ENCODE measurements around the gene CHCHD10.

Gene CHCHD10

DNA sequence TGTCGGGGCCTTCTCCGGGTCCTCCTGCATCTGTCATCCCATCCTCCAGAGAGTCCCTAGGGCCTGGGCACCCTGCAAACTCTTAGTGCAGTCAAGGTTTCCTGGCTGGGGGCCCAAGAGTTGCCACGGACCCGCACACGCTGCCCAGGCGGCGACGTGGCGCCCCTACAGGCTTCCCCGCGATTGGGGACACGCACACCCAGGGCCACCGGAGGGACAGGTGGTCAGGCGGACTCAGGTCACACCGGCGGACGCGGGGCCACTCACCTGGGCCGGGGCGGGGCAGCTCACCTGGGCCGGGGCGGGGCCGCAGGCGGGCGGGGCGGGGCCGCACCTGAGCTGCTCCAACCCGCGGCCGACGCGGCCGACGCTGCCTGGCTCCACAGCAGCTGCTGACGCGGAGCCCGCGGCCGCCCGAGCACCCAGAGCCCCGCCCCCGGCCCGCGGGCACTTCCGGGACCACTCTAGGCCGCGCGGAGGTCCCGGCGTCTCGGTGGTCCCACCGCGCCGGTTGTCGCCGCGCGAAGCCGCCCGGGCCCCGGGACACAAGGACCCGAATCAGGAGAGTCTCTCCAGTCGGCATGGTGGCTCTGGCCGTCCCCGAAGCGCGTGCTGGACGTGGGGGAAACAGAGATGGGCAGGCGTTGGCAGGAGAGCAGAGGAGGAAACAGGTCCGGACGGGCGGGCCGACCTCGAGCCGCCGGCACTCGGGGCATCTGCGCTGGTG, 16.9 kb downstream of the CHCHD10 start, which contains the start of gene ZNF70:
Gene ZNF70 (minus strand): TSS at position 399 of the 727 bp plus-strand sequence. CDS start 5,972 bp downstream, outside the sequence.
- H3K9me3 ChIP-seq (ENCODE audit: control extremely low read depth in 1 of 5, control insufficient read depth in 4 of 5, insufficient read depth in 2 of 5, low read depth in 1 of 5, low read length in 4 of 5), result no peaks in the 10 kb centered on the region
- H3K4me3 ChIP-seq (ENCODE audit: control insufficient read depth in 1 of 7, extremely low read depth in 1 of 7, insufficient read depth in 4 of 7, low read depth in 2 of 7, low read length in 6 of 7), result peak within 1 kb of the TSS; percentile 54 to 91 (median 81)
- H3K4me1 ChIP-seq (ENCODE audit: control extremely low read depth in 1 of 4, control insufficient read depth in 4 of 4, insufficient read depth in 4 of 4, low read length in 3 of 4), result peaks cover 3 to 48% (median 46%) of the 10 kb centered on the region in 4 experiments
- H3K36me3 ChIP-seq (ENCODE audit: control insufficient read depth in 4 of 4, insufficient read depth in 4 of 4, low read length in 3 of 4), result no peaks in the 10 kb centered on the region
- ChIA-PET CTCF (interaction anchor here (1.2 to 1.6 kb wide), 3 partner anchors 24 to 42 kb away, joined by 3 read pairs; partner anchors contain the start of gene SMARCB1), POLR2A (interaction anchor here (0.6 to 0.9 kb wide), 2 partner anchors 32 to 34 kb away, joined by 4 read pairs; no protein-coding TSS in a partner anchor)
- peak; percentile 88 to 92 (median 92) for DNase-seq
- peak within 1 kb of the TSS in 1 of 2 experiments; percentile 86 for H3K27ac ChIP-seq (ENCODE audit: insufficient read depth in 1 of 2, low read depth in 1 of 2, low read length in 2 of 2, poor library complexity in 1 of 2, severe bottlenecking in 2 of 2)
- WGBS (ENCODE audit: insufficient coverage), result 0% methylated on average over 57 of the region's 78 CpGs
- H3K27me3 ChIP-seq (replicated peaks in 2 of 5; ENCODE audit: control insufficient read depth in 4 of 5, insufficient read depth in 5 of 5, low read length in 4 of 5), result no peaks in the 10 kb centered on the region

DNA sequence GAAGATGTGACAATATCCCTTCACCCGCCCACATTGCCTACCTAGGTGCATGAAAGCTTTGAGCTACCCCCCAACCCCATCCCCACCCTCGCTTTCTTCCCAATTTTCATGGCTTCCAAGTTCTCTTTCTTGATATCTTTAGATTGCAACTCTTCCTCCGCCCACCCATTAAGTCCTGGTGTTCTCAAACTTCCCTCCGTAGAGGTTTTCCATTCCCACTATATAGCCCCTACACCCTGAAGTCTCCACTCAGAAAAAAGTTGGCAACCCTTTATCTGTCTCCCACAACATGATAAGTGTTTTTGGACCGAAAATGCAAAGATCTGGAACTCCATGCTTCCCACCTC, 17.4 kb downstream of the CHCHD10 start:
- POLR2A ChIA-PET, result interaction anchor here (0.6 to 0.9 kb wide), 2 partner anchors 32 to 33 kb away, joined by 4 read pairs; no protein-coding TSS in a partner anchor
- peak overlapping the region; percentile 54 to 91 (median 79) for H3K4me3 ChIP-seq (ENCODE audit: control insufficient read depth in 1 of 7, extremely low read depth in 1 of 7, insufficient read depth in 4 of 7, low read depth in 2 of 7, low read length in 6 of 7)
- no peak for DNase-seq
- 24% methylated on average over 5 of the region's 5 CpGs for WGBS (ENCODE audit: insufficient coverage)
- peak overlapping the region in 1 of 2 experiments; percentile 80 for H3K27ac ChIP-seq (ENCODE audit: insufficient read depth in 1 of 2, low read depth in 1 of 2, low read length in 2 of 2, poor library complexity in 1 of 2, severe bottlenecking in 2 of 2)
- peaks cover 3 to 51% (median 48%) of the 10 kb centered on the region in 4 experiments for H3K4me1 ChIP-seq (ENCODE audit: control extremely low read depth in 1 of 4, control insufficient read depth in 4 of 4, insufficient read depth in 4 of 4, low read length in 3 of 4)
- H3K9me3 ChIP-seq (ENCODE audit: control extremely low read depth in 1 of 5, control insufficient read depth in 4 of 5, insufficient read depth in 2 of 5, low read depth in 1 of 5, low read length in 4 of 5), result no peaks in the 10 kb centered on the region
- CTCF ChIA-PET, result interaction anchor here (1.2 to 2.7 kb wide), 4 partner anchors 11 to 43 kb away, joined by 3 to 10 read pairs (median 3); partner anchors contain the start of gene SMARCB1
- no peaks in the 10 kb centered on the region for H3K36me3 ChIP-seq (ENCODE audit: control insufficient read depth in 4 of 4, insufficient read depth in 4 of 4, low read length in 3 of 4)
- no peaks in the 10 kb centered on the region for H3K27me3 ChIP-seq (replicated peaks in 2 of 5; ENCODE audit: control insufficient read depth in 4 of 5, insufficient read depth in 5 of 5, low read length in 4 of 5)

DNA sequence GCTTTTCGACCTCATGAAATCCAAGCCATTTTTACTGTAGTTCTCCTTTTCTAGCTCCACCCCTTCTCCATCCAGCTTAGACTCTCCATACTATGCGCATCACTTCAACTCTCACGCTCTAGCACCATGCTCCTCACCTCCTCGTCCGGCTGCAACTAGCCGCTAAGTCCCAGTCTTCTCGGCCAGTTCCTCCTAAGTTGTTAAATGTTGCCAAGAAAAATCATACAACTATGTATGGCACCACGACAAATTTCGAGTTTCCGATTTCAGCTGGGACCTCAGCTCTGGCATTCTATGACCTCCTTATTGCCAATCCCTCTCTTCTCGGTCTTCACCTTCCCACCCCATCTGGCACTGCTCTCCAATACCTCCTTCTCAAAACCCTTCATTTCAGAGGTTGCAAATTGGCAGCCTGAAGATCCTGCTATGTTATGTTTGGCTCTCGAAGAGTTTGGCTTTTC, 17.9 kb downstream of the CHCHD10 start:
- no peaks in the 10 kb centered on the region for H3K9me3 ChIP-seq (ENCODE audit: control extremely low read depth in 1 of 5, control insufficient read depth in 4 of 5, insufficient read depth in 2 of 5, low read depth in 1 of 5, low read length in 4 of 5)
- H3K4me1 ChIP-seq (ENCODE audit: control extremely low read depth in 1 of 4, control insufficient read depth in 4 of 4, insufficient read depth in 4 of 4, low read length in 3 of 4), result peaks cover 3 to 51% (median 48%) of the 10 kb centered on the region in 4 experiments
- WGBS (ENCODE audit: insufficient coverage), result 90% methylated on average over 12 of the region's 12 CpGs
- ChIA-PET POLR2A (interaction anchor here (0.6 kb wide), 1 partner anchor 12 kb away, joined by 4 read pairs; no protein-coding TSS in a partner anchor), CTCF (interaction anchor here (1.2 to 2.7 kb wide), 5 partner anchors 11 to 55 kb away, joined by 3 to 10 read pairs (median 3); partner anchors contain the start of gene SMARCB1)
- H3K4me3 ChIP-seq (ENCODE audit: control insufficient read depth in 1 of 7, extremely low read depth in 1 of 7, insufficient read depth in 4 of 7, low read depth in 2 of 7, low read length in 6 of 7), result peak overlapping the region in 5 of 7 experiments; percentile 71 to 91 (median 84)
- DNase-seq, result peak in 2 of 3 donors; percentile 33
- H3K27ac ChIP-seq (ENCODE audit: insufficient read depth in 1 of 2, low read depth in 1 of 2, low read length in 2 of 2, poor library complexity in 1 of 2, severe bottlenecking in 2 of 2), result no peak overlapping the region
- H3K27me3 ChIP-seq (replicated peaks in 2 of 5; ENCODE audit: control insufficient read depth in 4 of 5, insufficient read depth in 5 of 5, low read length in 4 of 5), result no peaks in the 10 kb centered on the region
- H3K36me3 ChIP-seq (ENCODE audit: control insufficient read depth in 4 of 4, insufficient read depth in 4 of 4, low read length in 3 of 4), result peaks cover under 1 to 5% (median 2%) of the 10 kb centered on the region in 4 experiments

DNA sequence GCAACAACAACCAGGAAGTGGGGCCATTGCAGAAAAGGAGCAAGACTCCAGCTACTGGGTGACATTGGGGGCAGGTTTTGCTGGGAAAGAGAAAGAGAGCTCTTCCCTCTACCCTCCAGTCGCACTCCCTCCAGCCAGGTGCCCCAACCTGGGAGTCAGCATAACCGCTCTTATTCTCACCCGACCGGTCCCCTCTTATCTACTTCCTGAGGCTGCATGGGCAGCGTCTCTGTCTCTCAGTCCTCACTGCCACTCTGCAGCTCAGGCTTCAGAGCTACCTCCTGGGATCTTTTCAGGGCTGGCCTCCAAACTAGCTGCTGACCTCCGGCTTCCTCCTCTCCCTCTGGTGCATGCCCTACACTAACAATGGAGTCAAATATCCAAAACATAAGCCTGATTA, 22.0 kb downstream of the CHCHD10 start:
- WGBS (ENCODE audit: insufficient coverage), result 33% methylated on average over 5 of the region's 6 CpGs
- Histone ChIP-seq H3K9me3 (ENCODE audit: control extremely low read depth in 1 of 5, control insufficient read depth in 4 of 5, insufficient read depth in 2 of 5, low read depth in 1 of 5, low read length in 4 of 5) (no peaks in the 10 kb centered on the region), H3K4me3 (ENCODE audit: control insufficient read depth in 1 of 7, extremely low read depth in 1 of 7, insufficient read depth in 4 of 7, low read depth in 2 of 7, low read length in 6 of 7) (peak overlapping the region in 2 of 7 experiments; percentile 16 to 36), H3K36me3 (ENCODE audit: control insufficient read depth in 4 of 4, insufficient read depth in 4 of 4, low read length in 3 of 4) (peaks cover 12 to 44% (median 30%) of the 10 kb centered on the region in 4 experiments), H3K4me1 (ENCODE audit: control extremely low read depth in 1 of 4, control insufficient read depth in 4 of 4, insufficient read depth in 4 of 4, low read length in 3 of 4) (peaks cover 3 to 31% (median 25%) of the 10 kb centered on the region in 4 experiments), H3K27me3 (replicated peaks in 2 of 5; ENCODE audit: control insufficient read depth in 4 of 5, insufficient read depth in 5 of 5, low read length in 4 of 5) (no peaks in the 10 kb centered on the region), H3K27ac (ENCODE audit: insufficient read depth in 1 of 2, low read depth in 1 of 2, low read length in 2 of 2, poor library complexity in 1 of 2, severe bottlenecking in 2 of 2) (no peak overlapping the region)
- CTCF ChIA-PET, result interaction anchor here (1.0 kb wide), 1 partner anchor 52 kb away, joined by 3 read pairs; no protein-coding TSS in a partner anchor
- peak in 1 of 3 donors; percentile 15 for DNase-seq
- POLR2A ChIA-PET, result interaction anchor here (0.6 kb wide), 1 partner anchor 25 kb away, joined by 3 read pairs; no protein-coding TSS in a partner anchor

DNA sequence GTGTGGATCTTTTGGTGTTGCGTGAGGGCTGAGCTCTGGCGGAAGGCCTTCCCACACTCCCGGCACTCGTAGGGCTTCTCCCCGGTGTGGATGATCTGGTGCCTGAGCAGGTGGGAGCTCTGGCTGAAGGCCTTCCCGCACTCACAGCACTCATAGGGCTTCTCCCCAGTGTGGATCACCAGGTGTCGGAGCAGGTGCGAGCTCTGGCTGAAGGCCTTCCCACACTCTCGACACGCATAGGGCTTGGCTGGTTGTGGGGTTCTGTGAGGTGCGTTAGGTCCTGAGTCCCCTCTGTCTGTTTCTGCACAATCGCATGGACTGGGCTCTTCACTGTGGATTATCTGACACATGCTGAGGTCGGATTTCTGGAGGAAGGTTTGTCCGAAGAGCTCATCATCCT, 23.3 kb downstream of the CHCHD10 start:
- 97% methylated on average over 13 of the region's 14 CpGs for WGBS (ENCODE audit: insufficient coverage)
- peaks cover 2 to 19% (median 12%) of the 10 kb centered on the region in 4 experiments for H3K4me1 ChIP-seq (ENCODE audit: control extremely low read depth in 1 of 4, control insufficient read depth in 4 of 4, insufficient read depth in 4 of 4, low read length in 3 of 4)
- DNase-seq, result no peak
- H3K9me3 ChIP-seq (ENCODE audit: control extremely low read depth in 1 of 5, control insufficient read depth in 4 of 5, insufficient read depth in 2 of 5, low read depth in 1 of 5, low read length in 4 of 5), result no peaks in the 10 kb centered on the region
- ChIA-PET POLR2A (no interaction called here), CTCF (interaction anchor here (1.7 kb wide), 1 partner anchor 9 kb away, joined by 6 read pairs; no protein-coding TSS in a partner anchor)
- H3K27me3 ChIP-seq (replicated peaks in 2 of 5; ENCODE audit: control insufficient read depth in 4 of 5, insufficient read depth in 5 of 5, low read length in 4 of 5), result no peaks in the 10 kb centered on the region
- H3K27ac ChIP-seq (ENCODE audit: insufficient read depth in 1 of 2, low read depth in 1 of 2, low read length in 2 of 2, poor library complexity in 1 of 2, severe bottlenecking in 2 of 2), result no peak overlapping the region
- H3K36me3 ChIP-seq (ENCODE audit: control insufficient read depth in 4 of 4, insufficient read depth in 4 of 4, low read length in 3 of 4), result peaks cover 12 to 46% (median 30%) of the 10 kb centered on the region in 4 experiments
- no peak overlapping the region for H3K4me3 ChIP-seq (ENCODE audit: control insufficient read depth in 1 of 7, extremely low read depth in 1 of 7, insufficient read depth in 4 of 7, low read depth in 2 of 7, low read length in 6 of 7)

DNA sequence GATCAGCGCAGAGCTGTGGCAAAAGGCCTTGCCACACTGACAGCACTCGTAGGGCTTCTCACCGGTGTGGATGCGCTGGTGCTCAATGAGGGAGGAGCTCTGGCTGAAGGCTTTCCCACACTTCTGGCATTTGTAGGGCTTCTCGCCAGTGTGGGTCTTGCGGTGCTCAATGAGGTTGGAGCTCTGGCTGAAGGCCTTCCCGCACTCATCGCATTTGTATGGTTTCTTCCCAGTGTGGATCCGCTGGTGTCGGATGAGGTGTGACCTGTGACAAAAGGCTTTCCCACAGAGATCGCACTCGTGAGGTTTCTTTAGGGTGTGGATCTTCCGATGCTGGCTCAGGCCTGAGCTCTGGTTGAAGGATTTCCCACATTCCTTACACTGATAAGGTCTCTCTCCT, 23.8 kb downstream of the CHCHD10 start:
- 97% methylated on average over 11 of the region's 13 CpGs for WGBS (ENCODE audit: insufficient coverage)

More for the DNA sequence above, 23.8 kb downstream of the CHCHD10 start:
- ChIA-PET CTCF (interaction anchor here (1.7 kb wide), 1 partner anchor 8 kb away, joined by 6 read pairs; no protein-coding TSS in a partner anchor), POLR2A (no interaction called here)
- DNase-seq, result no peak
- Histone ChIP-seq H3K27me3 (replicated peaks in 2 of 5; ENCODE audit: control insufficient read depth in 4 of 5, insufficient read depth in 5 of 5, low read length in 4 of 5) (no peaks in the 10 kb centered on the region), H3K4me1 (ENCODE audit: control extremely low read depth in 1 of 4, control insufficient read depth in 4 of 4, insufficient read depth in 4 of 4, low read length in 3 of 4) (peaks cover 2 to 18% (median 11%) of the 10 kb centered on the region in 4 experiments), H3K9me3 (ENCODE audit: control extremely low read depth in 1 of 5, control insufficient read depth in 4 of 5, insufficient read depth in 2 of 5, low read depth in 1 of 5, low read length in 4 of 5) (no peaks in the 10 kb centered on the region), H3K36me3 (ENCODE audit: control insufficient read depth in 4 of 4, insufficient read depth in 4 of 4, low read length in 3 of 4) (peaks cover 12 to 46% (median 30%) of the 10 kb centered on the region in 4 experiments), H3K4me3 (ENCODE audit: control insufficient read depth in 1 of 7, extremely low read depth in 1 of 7, insufficient read depth in 4 of 7, low read depth in 2 of 7, low read length in 6 of 7) (no peak overlapping the region), H3K27ac (ENCODE audit: insufficient read depth in 1 of 2, low read depth in 1 of 2, low read length in 2 of 2, poor library complexity in 1 of 2, severe bottlenecking in 2 of 2) (no peak overlapping the region)

Data from common myeloid progenitor, CD34-positive (primary cell).